COLO668 (cell line): Measurements from ENCODE around the gene ZNF18.
A peak's percentile ranks its signal among the peaks of the same experiment; 100 is the strongest.

Experiments
- DNase-seq: peaks from one replicate; lab custom pipeline; 2025; ENCODE audit not compliant: unreplicated experiment; lab: John Stamatoyannopoulos, UW

Gene ZNF18

GRCh38 chr17:11997147-11997971 lies at the start of gene ZNF18:
Gene ZNF18 (minus strand): TSS chr17:11997475. CDS start chr17:11992829, 4,646 bp downstream.
- DNase-seq = peak; percentile 93

GRCh38 chr17:12046786-12047185 lies 49.5 kb upstream of the ZNF18 start:
- no peak for DNase-seq

- DNase-seq = no peak
These were observed 46.4 kb upstream of the ZNF18 start for GRCh38 chr17:12043702-12044101.

- DNase-seq = no peak
These were observed 44.0 kb upstream of the ZNF18 start for GRCh38 chr17:12041312-12041711.

DNA sequence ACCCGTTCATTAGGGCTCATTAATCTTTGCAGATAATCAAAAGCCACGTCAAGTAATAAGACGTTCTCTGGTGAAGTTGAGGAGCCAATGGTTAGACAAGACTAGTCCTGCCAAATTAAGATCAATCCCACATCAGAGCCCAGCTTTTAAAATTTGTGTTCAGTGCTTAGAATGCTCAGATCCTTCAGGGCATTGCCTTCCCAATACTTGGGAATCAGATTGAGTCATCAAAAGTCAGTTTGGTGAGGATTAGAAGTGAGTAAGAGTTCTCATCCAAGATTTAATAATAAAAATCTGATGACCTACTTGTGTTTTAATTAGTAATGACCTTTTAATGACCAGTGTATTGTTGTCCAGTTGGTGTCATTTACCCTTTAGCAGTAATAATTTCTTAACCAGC lies 43.2 kb upstream of the ZNF18 start:
- no peak for DNase-seq

- DNase-seq = no peak
These were observed 40.7 kb upstream of the ZNF18 start for GRCh38 chr17:12037970-12038369.

DNA sequence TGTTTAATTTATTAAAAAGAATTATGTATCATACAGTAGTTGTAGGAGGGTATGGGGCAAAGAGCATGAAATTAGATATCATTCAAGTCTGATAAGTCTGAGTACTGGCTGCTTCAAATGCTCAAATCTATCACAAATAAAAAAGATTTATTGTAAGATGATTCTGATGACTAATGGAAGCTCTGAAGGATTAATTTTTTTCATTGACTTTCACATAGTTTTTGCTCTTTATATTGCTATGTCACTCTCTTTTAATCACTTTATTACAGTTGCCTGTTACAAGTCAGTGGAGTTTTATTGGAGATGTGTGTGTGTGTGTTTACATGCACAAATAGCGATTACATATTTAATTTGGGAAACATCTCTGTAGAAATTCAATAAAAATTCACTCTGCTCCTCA lies 38.4 kb upstream of the ZNF18 start:
- no peak for DNase-seq

DNA sequence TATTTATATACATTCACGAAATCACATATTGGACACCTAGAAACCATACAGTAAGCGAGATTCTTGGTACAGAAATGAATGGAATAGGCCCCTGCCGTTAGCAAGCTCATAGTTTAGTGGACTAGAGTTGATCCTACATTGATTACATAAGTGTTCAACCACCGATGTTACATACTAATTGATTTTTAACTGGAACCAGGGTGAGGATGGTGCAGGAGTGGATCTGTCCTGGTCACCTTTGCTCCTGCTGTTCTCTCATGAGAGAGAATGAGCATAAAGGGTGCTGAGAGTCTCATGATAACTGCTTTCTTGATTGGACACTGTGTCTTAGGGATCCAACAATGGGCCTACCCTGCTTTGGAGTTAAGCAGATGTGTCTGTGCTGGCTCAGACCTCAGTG lies 37.3 kb upstream of the ZNF18 start:
- DNase-seq = no peak

GRCh38 chr17:12028611-12029010 lies 31.3 kb upstream of the ZNF18 start:
- no peak for DNase-seq

GRCh38 chr17:12027658-12028057 lies 30.4 kb upstream of the ZNF18 start:
- DNase-seq = no peak

DNA sequence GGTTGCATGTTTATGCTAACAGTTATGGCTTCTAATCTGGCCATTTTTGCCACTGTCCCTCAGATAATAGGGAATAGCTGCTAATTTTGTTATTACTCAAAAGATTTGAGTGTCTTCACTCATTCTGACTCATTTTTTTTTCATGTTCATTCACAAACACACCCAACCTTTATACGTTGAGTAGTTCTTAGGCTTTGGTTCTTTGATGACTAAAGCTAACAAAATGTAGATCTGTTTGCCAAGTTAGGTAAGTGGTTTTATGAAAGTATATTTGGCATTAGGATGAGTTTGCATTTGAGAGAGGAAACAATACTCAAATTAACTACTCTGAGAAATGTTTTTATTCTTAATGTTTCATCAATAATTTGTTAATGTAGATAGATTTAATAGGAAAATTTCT lies 27.1 kb upstream of the ZNF18 start:
- no peak for DNase-seq

- no peak for DNase-seq
These were observed 25.0 kb upstream of the ZNF18 start for GRCh38 chr17:12022310-12022709.

DNA sequence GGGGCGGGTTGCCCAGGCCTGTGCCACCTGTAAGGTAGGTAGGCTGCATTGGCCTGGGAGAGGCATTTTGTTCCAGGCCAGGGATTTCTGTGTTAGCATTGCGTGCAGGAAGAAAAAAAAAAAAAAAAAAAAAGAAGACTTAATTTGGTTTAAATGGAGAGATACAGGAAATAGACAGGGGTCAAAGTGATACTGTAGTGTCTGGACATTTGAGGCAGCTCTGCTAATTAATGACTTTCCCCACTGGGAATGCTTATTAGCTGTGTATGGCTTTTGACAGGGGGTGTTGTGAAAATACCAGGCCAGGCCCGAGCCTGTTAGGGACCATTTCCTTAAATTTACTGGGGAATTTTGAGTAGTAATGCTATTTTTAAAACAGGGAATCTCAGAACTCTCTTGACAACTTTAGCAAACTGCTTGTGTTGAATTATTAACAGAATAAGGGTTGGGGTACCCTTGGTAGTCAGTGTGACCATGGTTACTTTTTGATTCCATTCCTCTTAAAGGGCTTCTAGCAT lies 24.4 kb upstream of the ZNF18 start:
- no peak for DNase-seq

GRCh38 chr17:12020642-12021622 lies 23.7 kb upstream of the ZNF18 start, which contains the start of gene MAP2K4:
Gene MAP2K4 (plus strand): TSS chr17:12020877. CDS start chr17:12020887, 10 bp downstream.
- peak; percentile 81 for DNase-seq

GRCh38 chr17:12007466-12007865 lies 10.2 kb upstream of the ZNF18 start:
- DNase-seq = no peak

DNA sequence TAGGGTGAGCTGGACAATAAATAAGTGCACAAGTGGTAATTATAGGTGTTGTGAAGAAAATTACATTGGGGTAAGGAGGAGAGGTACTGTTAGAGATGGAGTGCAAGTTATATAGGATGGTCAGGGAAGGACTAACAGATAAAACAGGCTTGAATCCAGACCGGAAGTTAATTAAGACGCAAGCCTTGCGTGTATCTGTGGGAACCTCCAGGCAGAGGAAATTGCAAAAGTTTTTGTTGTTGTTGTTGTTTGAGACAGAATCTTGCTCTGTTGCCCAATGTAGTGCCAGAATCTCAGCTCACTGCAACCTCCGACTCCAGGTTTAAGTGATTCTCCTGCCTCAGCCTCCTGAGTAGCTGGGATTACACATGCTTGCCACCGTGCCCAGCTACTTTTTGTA lies 2.4 kb upstream of the ZNF18 start:
- no peak for DNase-seq

GRCh38 chr17:11997972-11998233 lies 628 bp upstream of the ZNF18 start:
- no peak for DNase-seq

- no peak for DNase-seq
These were observed 541 bp downstream of the ZNF18 start for GRCh38 chr17:11996722-11997146.

- no peak for DNase-seq
These were observed 5.8 kb downstream of the ZNF18 start for GRCh38 chr17:11991461-11991860.

DNA sequence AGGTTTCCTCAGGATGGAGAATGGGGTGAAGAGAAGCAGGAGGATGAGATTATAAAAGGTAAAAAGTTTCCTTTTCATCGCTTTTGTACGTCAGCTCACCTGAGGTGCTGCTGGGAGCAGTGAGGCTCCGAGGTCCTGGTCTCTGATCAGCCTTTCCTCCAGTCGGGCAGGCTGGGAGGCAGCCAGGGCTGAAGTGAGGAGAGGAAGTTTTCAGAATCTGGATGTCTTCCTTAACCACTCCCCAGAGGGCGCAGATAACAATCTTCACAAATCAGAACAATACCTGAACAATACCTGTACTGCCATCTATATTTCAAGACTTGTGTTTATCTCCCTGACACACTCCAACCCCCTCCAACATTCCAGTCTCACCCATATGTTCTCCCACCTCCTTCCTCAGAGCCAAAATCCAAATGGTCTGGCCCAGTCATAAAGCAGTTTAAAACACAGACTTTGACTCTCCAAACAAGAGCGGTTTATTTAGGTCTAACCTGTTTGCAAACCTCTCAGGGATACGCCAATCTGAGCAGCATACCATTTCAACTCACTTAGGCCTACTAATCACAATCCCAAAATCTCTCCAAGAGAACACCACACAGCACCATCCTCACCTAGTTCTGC lies 6.8 kb downstream of the ZNF18 start:
- no peak for DNase-seq

DNA sequence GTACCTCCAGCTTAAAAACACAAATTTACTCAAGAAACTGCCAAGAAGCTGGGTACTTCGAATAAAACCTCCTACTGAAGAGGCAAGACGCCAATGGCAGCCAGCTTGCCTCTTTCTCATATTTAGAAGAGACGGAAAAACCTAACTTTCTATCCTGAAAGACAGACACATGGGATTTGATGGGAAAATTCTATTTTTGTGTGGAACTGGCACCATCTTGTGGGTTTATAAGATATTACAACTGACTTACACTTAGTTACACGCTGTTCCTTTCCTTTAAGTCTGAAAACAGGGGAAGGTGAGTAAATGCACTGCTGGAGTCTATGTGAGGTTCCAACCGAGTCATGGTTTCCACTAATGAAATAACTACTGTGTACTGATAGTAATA lies 10.3 kb downstream of the ZNF18 start:
- DNase-seq = no peak
